Effector CD8-positive, alpha-beta T cell (primary cell): ENCODE results near the gene COL23A1.
"Not testable (repeated sequence)": the region's sequence is repeated elsewhere in the genome, so short reads cannot be mapped to it uniquely, and the experiment has no call there.

Experiments used
- DNase-seq: peaks from one replicate; lab custom pipeline; 2025; lab: John Stamatoyannopoulos, UW

The COL23A1 gene

GRCh38 chr5:178319541-178320041 lies 270.6 kb downstream of the COL23A1 start:
- no peak for DNase-seq

- no peak for DNase-seq
These were observed 271.3 kb downstream of the COL23A1 start for GRCh38 chr5:178318893-178319292.

GRCh38 chr5:178318382-178318781 lies 271.8 kb downstream of the COL23A1 start:
- DNase-seq = no peak

- DNase-seq = not testable (repeated sequence)
These were observed 272.5 kb downstream of the COL23A1 start for GRCh38 chr5:178317727-178318126.

GRCh38 chr5:178314961-178315820 lies 275.0 kb downstream of the COL23A1 start:
- DNase-seq = no peak

GRCh38 chr5:178314061-178314660 lies 276.0 kb downstream of the COL23A1 start:
- no peak for DNase-seq

- DNase-seq = no peak
These were observed 276.9 kb downstream of the COL23A1 start for GRCh38 chr5:178313316-178313715.

GRCh38 chr5:178312880-178313282 lies 277.3 kb downstream of the COL23A1 start:
- no peak for DNase-seq

GRCh38 chr5:178310130-178310865 lies 279.9 kb downstream of the COL23A1 start:
- DNase-seq = no peak

- DNase-seq = no peak
These were observed 280.8 kb downstream of the COL23A1 start for GRCh38 chr5:178309271-178310013.

- no peak for DNase-seq
These were observed 281.6 kb downstream of the COL23A1 start for GRCh38 chr5:178308541-178309092.

GRCh38 chr5:178307267-178308045 lies 282.7 kb downstream of the COL23A1 start:
- DNase-seq = no peak

- DNase-seq = no peak
These were observed 283.6 kb downstream of the COL23A1 start for GRCh38 chr5:178306430-178307225.

- no peak for DNase-seq
These were observed 284.4 kb downstream of the COL23A1 start for GRCh38 chr5:178305801-178306200.

- DNase-seq = no peak
These were observed 285.2 kb downstream of the COL23A1 start for GRCh38 chr5:178304761-178305645.

GRCh38 chr5:178304016-178304415 lies 286.2 kb downstream of the COL23A1 start:
- no peak for DNase-seq

GRCh38 chr5:178302321-178302720 lies 287.9 kb downstream of the COL23A1 start:
- DNase-seq = not testable (repeated sequence)

- DNase-seq = no peak
These were observed 288.6 kb downstream of the COL23A1 start for GRCh38 chr5:178301641-178302040.
